G401 (cell line): ENCODE measurements around the gene BRD4. TPM values are rescaled to one million over a fixed set of nuclear protein-coding genes. Genes with fewer than 3 reads are reported as not detected.

Experiments
- DNase-seq: peaks from one replicate; pipeline ENCODE4 v3.0.0-alpha.2; 2015; ENCODE audit warnings: low spot score
- in situ Hi-C: cut with HindIII; loops from 2 replicates; pipeline ENCODE4 v1.10.0; 2016; ENCODE audit warnings: low sequenced_read_pairs, mixed read lengths
- total RNA-seq: library from RNA; depleted of rRNA; stranded (reverse); fragments of >200 nt; shearing (Covaris generic); gene quantifications from 2 replicates; pipeline ENCODE4 v1.2.3, GENCODE V29; 2014; rRNA removed

BRD4 gene
- total RNA-seq = 7.4 and 8.6 TPM in 2 replicates

- peak; percentile 49 for DNase-seq
- in situ Hi-C loops = no loop called here
Measured at GRCh38 chr19:15332311-15332996, at the start of gene BRD4. BRD4 (minus strand) TSS chr19:15332539; CDS start chr19:15273099, 59,440 bp downstream.

DNA sequence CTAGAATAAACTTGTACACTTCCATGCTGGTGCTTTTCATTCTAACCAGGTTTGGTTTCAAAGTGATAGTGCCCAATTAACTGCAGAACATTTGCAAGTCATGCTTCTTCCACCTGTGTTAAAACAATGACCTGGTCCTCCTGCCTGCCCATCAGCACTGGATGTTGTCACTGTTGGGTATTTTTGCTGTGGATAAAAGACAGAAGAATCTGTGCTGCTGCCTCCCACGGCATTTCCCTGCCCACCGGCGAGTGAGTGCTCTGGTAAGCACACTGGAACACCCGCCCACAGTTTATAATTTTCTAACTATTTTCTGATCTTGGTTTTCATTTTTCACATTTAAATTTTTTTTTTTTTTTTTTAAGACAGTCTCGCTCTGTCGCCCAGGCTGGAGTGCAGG, 49.5 kb upstream of the BRD4 start:
- no peak for DNase-seq
- in situ Hi-C loops = no loop called here

DNA sequence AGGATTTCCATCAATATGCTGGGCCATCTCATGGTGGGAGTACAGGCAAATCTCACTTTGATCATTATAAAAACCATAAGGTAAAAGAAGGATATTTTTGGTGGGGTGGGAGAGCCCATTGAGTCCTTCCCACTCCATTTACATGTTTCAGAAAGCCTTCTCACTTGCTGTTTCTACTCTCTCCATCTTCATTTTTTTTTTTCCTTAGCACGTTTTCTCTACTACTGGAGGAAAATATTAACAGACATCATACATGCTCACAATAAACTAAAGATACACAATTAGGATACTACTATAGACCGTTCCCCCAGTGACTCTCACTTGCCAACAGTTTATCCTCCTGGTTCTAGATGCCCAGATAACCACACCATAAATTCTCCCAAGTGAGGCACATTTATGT, 49.1 kb upstream of the BRD4 start:
- in situ Hi-C loops = no loop called here
- DNase-seq = no peak

DNA sequence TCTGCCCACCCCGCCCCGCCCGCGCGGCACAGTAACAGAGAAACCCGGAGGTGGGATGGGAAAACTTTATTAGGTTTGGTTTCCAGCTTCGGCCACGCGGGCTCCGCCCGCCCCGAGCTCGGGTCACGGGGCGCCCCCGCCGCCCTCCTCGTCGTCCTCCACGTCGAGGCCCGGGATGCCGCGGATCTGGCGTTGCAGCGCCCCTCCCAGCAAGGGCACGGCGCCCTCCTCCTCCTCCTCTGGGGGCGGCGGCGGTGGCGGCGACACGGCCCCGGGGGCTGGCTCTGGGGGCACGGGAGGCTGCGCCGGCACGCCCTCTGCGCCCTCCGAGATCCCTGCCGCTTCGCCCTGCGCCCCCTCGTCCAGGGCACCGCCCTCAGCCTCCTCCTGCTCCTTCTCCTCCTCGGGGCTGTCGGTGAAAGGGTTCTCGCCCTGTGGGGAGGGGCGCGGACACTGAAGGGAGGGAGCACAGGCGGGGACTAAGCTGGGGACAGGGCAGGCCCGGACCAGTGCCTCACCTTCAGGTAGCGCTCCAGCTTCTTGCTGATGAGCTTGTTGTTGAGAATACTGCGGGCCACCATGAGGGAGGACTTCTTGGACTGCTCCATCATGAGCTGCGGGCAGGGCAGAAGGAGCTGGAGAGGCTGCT, 47.8 kb upstream of the BRD4 start:
- in situ Hi-C loops = no loop called here
- peak; percentile 53 for DNase-seq

DNA sequence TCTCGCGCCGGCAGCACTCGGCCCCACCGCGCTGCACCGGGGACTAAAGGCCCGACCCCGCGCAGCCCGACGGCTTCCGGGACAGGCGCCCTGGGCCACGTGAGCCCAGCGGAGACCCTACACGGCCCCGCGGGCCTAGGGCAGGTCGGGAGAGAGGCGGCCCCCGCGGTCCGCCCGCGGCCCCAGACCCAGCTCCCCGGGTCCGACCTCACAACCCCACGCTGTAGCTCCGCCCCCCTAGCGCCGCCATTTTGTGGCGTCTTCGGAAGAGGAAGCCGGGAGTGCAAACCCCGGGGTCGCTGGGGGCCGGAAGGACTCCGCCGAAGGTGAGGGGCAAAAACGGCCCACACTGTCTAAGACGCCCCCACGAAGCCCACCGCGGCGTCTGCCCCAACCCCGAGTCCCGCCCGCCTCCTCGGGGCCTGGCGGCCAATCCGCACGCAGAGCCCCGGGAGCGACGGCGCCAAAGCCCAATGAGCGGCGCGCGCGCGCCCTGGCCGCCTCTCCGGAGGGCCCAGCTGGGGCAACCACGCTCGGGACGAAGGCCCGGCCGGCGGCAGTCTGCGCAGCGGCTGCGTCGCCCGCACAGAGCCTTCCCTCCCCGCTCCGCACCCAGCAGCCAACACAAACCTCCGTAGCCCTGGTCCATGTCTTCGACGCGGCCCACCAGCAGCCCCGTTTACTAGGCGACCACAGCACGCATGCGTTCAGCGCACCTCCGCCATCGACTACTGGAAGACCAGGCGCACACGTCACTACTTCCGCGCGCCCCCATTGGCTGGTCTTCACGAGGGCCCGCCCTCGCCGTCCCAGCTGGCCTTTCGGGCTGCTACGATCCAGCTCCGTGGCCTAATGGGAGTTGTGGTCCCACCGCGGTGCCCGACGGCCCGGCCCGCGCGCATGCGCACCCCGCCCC, 47.0 kb upstream of the BRD4 start, which contains the start of gene AKAP8:
AKAP8 (minus strand) TSS at position 705 of the 916 bp plus-strand sequence; CDS start at position 649, 56 bp downstream.
- DNase-seq = peak; percentile 98
- in situ Hi-C loops = no loop called here

DNA sequence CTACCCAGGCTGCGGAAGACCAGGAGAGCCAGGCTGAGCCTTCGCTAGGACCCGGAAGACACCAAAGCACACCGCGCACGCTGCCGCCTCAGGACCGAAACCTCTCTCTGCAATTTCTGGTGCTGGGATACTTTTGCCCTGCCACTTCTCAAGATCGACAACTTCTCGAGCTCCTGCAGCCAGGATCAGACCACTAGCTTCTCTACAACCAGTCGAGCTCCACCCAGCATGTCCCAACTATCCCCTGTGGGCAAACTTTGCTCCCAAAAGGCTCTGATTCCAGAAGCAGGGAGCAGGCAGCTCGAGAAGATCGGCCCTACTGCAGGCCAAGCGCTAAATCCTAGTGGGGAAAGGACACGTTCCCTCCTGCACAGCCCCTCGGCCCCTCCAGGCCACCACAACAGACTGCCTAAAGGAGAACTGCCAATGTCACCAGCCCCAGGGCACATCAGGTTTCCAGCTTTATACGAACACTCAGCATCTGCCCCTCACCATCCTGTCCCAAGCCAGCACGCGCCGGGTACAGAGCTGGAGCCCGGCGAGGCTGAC, 46.3 kb upstream of the BRD4 start:
- in situ Hi-C loops = no loop called here
- peak; percentile 64 for DNase-seq

GRCh38 chr19:15374796-15375440, 42.6 kb upstream of the BRD4 start:
- in situ Hi-C loops = no loop called here
- DNase-seq = peak; percentile 78

- DNase-seq = peak; percentile 40
- in situ Hi-C loops = no loop called here
Measured at GRCh38 chr19:15374105-15374651, 41.8 kb upstream of the BRD4 start.

- DNase-seq = no peak
- in situ Hi-C loops = no loop called here
Measured at GRCh38 chr19:15373644-15374043, 41.3 kb upstream of the BRD4 start.

GRCh38 chr19:15372891-15373301, 40.6 kb upstream of the BRD4 start:
- in situ Hi-C loops = no loop called here
- no peak for DNase-seq

DNA sequence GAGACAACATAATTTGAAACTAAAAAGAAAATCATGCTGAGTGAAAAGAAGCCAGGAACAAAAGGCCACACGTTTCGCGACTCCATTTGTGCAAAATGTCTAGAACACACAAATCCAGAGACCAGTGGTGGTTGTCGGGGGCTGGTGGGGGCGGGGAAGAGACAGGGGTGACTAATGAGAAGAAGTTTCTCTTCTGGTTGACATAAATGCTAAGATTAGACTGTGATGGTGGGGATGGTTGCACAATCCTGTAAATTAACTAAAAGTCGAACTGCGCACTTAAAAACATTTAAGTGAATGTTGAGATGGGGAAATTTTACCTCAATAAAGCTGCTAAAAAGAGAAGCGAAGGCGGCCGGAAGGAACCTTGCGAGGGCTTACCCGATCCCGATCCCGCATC, 40.1 kb upstream of the BRD4 start:
- no peak for DNase-seq
- in situ Hi-C loops = no loop called here

GRCh38 chr19:15371786-15372380, 39.5 kb upstream of the BRD4 start:
- in situ Hi-C loops = no loop called here
- DNase-seq = peak; percentile 39

- in situ Hi-C loops = no loop called here
- DNase-seq = no peak
Measured at GRCh38 chr19:15371119-15371518, 38.8 kb upstream of the BRD4 start.

- in situ Hi-C loops = no loop called here
- no peak for DNase-seq
Measured at GRCh38 chr19:15369594-15369891, 37.2 kb upstream of the BRD4 start.

- DNase-seq = no peak
- in situ Hi-C loops = no loop called here
Measured at GRCh38 chr19:15368798-15369593, 36.7 kb upstream of the BRD4 start.

DNA sequence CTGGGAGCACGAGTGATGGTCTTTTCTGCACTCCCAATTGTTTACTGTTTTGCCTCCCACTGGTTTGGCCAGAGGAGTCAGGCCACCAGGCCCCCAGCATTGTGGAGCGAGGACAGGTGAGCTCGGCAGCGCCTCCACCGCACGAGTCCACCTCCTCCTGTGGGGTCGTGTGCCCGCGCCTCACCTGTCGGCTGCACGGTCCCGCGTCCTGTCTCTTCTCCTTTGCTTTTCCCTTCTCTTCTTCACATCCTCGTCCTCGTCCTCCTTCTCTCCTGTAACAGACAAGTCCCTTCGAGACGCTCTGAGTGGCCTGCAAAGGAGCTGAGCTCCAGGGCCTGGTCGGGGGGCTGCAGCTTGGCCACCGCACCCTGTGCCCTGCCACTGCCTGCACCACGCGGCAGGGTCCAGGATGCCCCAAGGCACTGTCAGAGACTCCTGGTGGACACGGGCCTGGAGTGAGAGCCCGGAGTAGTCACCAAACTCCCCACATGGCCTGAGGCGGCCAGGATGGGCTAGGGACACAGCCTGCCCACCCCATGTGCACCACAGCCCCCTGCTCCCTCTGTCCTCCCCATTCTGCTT, 35.8 kb upstream of the BRD4 start:
- in situ Hi-C loops = no loop called here
- DNase-seq = no peak

DNA sequence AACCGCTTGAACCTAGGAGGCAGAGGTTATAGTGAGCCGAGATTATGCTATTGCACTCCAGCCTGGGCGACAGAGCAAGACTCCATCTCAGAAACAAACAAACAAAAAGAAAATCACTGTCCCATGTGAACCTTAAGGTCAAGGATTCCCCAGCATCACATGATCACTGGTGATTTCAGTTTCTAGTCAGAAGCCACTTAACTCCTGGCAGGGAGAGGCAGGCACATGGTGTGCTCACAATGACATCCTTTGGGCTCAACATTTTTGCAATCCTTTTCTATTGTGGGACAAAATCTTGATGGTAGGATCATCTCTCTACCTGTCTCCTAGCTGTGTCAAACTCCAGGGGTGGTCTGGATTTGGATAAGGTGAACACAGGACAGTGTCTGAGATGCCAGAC, 35.1 kb upstream of the BRD4 start:
- DNase-seq = no peak
- in situ Hi-C loops = no loop called here

DNA sequence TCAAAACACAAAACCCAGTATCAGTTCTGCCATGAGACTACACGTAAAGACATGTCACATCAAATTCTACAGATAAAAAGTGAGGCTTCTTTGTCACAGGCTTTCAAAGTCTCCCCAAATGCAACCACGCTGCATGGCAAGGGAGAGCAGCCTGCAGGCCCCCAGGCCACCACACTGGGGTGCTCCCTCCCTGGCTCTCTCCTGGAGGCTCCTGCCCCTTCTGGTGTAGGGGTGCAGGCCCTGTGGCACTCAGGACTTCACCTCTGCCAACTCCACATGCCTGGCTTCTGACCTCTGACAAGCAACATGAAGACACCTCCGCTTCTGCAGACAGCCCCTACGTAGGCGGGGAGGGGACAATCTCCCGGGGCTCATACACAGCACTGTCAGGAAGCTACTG, 32.9 kb upstream of the BRD4 start:
- no peak for DNase-seq
- in situ Hi-C loops = no loop called here
